Upper lobe of left lung (tissue), 4 donors: ENCODE results near the gene HECA.

ENCODE experiments used
- CTCF ChIP-seq, 6 experiments: fragments of 450-650 bp in 4 of 6; fragments of 200-600 bp in 2 of 6; sonication (generic) in 2 of 6; IDR thresholded peaks; one replicate each; pipeline ENCODE4 v1.5.1; 2016 to 2019; ENCODE audit warnings: antibody characterized with exemption in 6 of 6
- POLR2A ChIP-seq, 4 donors: fragments of 450-650 bp; IDR thresholded peaks; one replicate each; pipeline ENCODE4 v1.5.1; 2016 to 2017; ENCODE audit warnings: antibody characterized with exemption in 4 of 4, mild to moderate bottlenecking in 2 of 4
- POLR2AphosphoS5 ChIP-seq, 2 donors: sonication (generic); formaldehyde crosslinking; IDR thresholded peaks; one replicate each; pipeline ENCODE4 v1.5.1; 2017; ENCODE audit warnings: antibody characterized with exemption in 2 of 2

- TF ChIP-seq CTCF (IDR thresholded peaks at IDR 0.05) (no peak), POLR2AphosphoS5 (IDR thresholded peaks at IDR 0.05) (no peak), POLR2A (IDR thresholded peaks at IDR 0.05) (no peak)
Measured at GRCh38 chr6:139151425-139152087, 16.7 kb downstream of the HECA start.
